ENCODE results near the gene ZNF438.
A peak's percentile ranks its signal among the peaks of the same experiment; 100 is the strongest.
"Not testable (repeated sequence)": the region's sequence is repeated elsewhere in the genome, so short reads cannot be mapped to it uniquely, and the experiment has no call there.

ZNF438 gene

DNA sequence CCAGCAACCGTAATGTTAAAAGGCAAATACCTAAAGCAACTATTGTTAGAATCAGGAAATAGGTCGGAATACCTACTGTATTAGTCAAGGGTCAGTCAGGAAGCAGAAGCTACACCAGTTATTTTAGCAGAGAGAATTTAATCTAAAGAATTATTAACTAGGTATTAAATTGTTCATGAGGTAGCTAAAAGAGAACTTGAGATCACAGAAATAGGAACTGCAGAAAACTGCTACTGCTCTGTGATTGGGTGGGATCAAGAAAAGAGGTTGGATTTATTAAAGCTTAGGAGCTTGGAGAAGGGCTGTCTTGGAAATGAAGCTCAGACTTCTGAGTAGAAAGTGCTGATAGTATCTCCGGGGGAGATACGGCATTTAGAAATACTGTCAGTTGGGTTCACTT, 20.0 kb upstream of the ZNF438 start:
- DNase-seq (ENCODE audit: low spot score), result no peak

DNA sequence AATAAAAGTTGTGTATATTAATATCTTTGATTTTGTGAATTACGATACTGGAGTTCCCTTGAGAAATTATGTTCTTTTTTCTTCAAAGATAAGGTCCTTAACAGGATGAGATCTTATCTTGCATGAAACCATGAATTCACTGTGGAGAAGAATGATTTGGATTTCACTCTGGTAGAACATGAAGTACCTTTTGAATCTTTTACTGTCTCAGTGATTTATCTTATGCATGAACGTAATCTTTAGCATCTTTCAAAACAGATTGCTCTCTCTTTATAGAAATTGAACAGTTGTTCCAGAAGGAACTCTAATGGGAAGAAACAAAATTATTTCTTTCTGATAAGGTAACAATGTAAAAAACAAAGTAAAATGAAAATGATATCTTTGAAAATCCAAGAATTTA, 11.0 kb upstream of the ZNF438 start:
- DNase-seq (ENCODE audit: low spot score), result no peak

DNA sequence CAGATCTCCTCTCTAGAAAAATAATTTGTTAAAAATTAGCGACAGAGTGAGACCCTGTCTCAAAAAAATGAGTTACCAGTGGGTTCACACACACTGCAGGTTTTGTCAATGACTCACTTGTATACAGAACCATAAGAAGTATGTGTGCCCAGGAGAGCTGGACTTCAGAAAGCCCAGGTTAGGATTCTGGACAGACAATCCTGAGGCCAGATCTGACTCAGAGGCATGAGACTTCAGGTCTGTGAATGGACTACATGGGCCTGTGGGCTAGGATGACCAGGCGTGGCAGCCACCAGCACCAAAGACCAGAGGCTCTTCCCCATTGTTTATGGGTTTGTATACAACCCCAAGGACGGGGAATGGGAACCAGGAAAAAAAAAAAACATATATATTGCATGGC, 9.3 kb upstream of the ZNF438 start:
- DNase-seq (ENCODE audit: low spot score), result no peak

DNA sequence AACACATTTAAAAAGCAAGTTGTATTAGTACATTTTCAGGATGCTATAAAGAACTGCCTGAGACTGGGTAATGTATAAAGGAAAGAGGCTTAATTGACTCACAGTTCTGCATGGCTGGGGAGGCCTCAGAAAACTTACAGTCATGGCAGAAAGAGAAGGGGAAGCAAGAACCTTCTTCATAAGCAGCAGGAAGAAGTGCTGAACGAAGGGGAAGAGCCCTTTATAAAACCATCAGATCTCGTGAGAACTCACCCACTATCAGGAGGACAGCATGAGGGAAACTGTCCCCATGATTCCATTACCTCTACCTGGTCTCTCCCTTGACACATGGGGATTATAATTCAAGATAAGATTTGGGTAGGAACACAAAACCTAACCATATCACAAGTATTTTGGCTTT, 7.3 kb upstream of the ZNF438 start:
- not testable (repeated sequence) for DNase-seq (ENCODE audit: low spot score)

GRCh38 chr10:31037749-31038148, 6.1 kb upstream of the ZNF438 start:
- DNase-seq (ENCODE audit: low spot score), result no peak

- DNase-seq (ENCODE audit: low spot score), result no peak
Observed at GRCh38 chr10:31036209-31036608, 4.5 kb upstream of the ZNF438 start.

DNA sequence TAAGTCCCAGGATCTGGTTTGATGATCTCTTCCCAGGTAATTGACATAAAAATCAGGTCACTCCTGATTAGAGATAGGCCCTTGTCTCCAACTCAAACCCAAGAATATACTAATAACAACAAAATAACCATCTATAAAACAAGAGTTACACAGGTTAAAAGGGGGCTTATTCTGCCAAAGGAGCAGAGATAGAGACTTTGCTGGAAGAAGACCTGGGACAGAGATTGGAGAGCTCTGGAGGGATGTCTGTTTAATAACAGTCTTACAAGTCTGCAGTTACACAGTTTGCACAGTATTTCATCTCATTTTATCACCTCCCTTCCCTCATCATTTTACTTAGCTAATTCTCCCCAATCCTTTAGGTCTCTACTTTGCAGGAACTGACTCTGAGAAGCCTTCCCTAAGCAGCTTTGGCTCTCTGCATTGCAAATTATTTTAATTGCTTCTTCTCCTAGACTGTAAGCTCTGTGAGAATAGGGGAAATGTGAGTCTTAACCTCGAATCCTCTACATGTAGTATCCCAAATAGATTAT, 3.7 kb upstream of the ZNF438 start:
- no peak for DNase-seq (ENCODE audit: low spot score)

DNA sequence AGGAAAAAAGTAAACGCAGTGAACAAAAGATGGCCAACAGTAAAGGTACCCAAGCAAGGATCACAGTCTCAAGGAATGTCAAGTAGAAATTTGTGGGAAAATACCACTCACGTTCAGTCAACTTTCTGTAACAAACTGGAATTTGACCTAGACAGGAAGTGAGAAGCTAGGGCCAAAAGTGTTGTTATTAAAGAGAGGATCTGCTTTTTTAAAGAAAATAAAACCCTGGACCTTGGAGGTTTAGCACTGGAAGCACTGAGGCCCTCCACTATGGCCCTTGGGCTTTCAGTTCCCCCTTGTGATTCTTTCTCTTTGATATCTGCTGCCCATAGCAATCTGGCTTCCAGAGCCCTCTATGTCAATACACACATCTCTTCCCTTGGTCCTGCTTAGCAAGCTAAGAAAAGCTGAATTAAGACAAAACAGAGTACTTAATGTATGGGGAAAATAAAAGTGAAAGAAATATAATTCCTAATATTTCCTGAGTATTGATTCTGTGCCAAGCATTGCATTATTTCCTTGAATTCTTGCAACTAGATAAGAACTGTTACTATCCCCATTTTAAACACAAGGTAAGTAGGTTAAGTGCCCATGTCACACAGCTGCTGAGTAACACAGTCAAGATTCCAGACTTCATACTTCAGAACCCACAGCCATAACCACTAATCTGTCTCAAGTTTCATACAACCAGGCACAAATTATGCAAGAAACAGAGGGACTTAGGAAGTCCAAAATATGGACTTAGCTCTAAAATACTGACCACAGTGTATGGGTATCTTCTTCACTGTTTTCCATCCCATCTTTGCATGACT, 2.6 kb upstream of the ZNF438 start:
- DNase-seq (ENCODE audit: low spot score), result no peak

DNA sequence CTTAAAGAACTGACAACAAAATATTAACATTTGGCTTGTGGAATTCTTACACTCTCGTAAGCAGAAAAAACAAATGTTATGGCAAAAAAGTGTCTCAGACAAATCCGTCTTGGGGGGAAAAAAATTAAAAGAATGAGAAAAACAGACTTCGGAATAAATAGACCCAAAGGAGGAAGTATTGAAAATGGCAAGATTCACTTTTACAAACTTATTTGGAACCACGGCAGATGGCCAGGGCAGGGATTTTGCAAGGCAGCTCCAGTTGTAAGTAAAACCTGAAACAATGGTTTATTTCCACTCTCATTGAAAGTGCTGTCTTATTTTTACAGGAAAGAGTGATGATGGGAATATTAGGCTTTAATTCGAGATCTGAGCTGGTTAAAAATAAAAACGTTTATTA, 1.5 kb upstream of the ZNF438 start:
- no peak for DNase-seq (ENCODE audit: low spot score)

DNA sequence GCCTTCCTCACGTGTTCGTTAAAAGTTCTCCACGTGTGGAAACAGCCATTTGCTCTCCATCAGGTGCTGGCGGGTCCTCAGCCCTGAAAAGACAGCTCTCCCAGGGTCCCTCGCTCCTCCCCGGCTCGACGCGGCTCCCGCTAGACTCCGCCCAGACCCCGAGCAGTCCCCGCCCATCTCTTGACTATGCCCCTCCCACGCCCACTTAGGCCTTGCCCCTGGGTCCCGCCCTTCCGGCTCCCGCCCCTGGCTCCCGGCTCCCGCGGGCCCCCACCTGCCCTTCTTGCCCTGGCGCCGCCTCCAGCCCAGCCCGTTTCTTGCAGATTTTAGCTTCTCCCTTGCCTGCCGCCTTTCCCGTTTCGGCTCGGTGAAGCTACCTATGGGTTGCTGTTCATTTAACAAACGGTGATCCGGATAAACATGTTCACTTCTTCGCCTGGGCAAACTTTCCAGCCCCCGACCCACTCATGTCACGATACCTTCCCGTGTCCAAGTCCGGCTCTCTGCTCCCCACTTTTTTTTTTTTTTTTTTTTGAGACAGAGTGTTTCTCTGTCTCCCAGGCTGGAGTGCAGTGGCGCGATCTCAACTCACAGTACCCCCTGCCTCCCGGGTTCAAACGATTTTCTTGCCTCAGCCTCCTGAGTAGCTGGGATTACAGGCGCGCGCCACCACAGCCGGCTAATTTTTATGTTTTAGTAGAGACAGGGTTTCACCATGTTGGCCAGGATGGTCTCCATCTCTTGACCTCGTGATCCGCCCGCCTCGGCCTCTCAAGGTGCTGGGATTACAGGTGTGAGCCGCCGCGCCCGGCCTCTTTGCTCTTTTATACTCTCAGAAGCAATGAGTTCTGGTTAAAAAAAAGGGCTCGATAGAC, 830 bp upstream of the ZNF438 start:
- DNase-seq (ENCODE audit: low spot score), result peak; percentile 96

DNA sequence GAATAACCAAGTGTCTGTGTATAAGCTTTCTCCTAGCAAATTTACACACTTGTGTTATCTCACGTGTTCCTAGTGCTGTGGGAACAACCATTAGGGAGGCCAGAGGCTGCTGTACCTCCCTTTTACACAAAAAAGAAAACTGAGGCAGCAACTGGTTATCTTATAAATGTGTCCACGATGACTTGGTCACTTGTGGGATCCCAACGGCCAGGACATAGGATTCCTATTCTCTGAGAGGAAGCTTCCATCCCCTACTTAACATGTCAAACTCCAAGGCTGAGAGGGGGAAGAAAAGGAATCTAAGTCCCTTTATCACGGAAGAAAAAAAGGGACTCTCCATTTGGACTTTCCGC, 484 bp downstream of the ZNF438 start:
- DNase-seq (ENCODE audit: low spot score), result no peak

DNA sequence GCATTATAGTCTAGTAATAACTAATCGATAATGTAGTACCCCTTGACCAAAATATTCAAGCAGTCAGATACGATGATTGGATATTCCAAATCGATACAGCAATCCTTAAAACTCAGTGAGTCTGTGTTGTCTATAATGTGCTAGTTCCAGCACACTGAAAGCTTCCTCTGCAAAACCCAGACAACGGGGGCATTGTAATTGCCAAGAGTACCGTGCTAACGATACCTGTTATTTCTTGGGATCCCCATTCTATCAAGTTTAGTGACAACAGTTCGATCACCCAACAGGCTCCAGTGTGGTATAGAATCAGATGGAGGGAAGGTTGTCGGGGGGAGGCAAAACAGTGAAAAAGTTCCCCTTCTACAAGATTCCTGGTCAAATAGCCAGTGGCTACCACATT, 865 bp downstream of the ZNF438 start:
- DNase-seq (ENCODE audit: low spot score), result no peak

DNA sequence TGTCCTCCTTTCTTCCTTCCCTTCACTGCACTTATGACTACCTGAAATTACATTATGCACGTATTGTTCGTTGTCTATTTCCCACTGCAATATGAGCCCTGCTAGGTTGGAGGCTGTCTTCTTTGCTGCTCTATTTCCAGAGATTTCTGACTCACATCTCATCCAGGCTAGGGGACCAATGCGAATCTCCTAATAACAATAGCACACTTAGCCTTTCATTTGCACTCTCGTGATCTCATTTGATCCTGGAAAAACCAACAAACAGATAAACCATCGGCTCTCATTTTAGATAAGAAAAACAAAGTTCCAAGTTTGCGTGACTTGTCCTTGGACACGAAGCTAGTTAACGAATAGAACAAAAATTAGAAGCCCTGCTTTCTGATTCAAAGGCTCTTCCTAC, 1.4 kb downstream of the ZNF438 start:
- DNase-seq (ENCODE audit: low spot score), result no peak

DNA sequence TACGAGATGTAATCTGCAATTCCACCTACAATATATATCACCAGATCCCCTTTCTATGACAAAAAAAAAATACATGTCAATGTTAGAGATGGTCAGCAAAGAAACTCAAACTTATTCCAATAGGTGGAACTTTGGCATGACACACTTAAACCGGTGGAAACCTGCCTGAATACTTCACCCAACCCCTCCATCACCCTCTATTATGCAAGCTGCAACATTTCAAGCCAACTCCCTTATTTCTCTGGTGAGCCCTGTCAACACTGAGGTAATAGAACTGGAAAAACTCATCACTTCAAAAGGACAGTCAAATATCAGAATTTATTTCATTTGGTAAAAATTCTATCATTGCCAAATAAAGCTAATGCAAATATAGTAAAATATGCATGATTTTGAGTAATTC, 3.6 kb downstream of the ZNF438 start:
- DNase-seq (ENCODE audit: low spot score), result no peak

GRCh38 chr10:31026279-31026678, 5.4 kb downstream of the ZNF438 start:
- not testable (repeated sequence) for DNase-seq (ENCODE audit: low spot score)

- no peak for DNase-seq (ENCODE audit: low spot score)
Observed at GRCh38 chr10:31025142-31025541, 6.5 kb downstream of the ZNF438 start.

DNA sequence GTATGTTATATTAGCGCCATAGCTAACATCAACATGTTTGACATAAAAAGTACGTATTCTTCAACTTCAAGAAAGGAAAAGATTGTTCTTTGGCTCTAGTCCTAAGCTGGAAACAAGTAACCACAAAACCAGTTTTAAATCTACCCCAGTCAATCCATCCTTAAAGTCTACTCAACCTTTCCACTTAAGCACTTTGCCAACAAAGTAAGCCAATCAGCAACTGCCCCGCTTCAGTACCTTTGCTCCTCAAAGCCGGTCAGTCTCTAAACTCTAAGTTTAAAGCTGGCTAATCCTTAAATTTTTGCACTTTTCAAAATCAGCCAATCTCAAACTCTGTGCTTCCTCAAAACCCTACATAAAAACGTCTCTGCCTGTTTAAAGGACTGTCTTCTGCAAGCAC, 8.1 kb downstream of the ZNF438 start:
- no peak for DNase-seq (ENCODE audit: low spot score)

GRCh38 chr10:31020209-31020608, 11.5 kb downstream of the ZNF438 start:
- DNase-seq (ENCODE audit: low spot score), result peak; percentile 24

GRCh38 chr10:31018962-31019361, 12.7 kb downstream of the ZNF438 start:
- peak; percentile 20 for DNase-seq (ENCODE audit: low spot score)

GRCh38 chr10:31018356-31018750, 13.3 kb downstream of the ZNF438 start:
- no peak for DNase-seq (ENCODE audit: low spot score)

DNA sequence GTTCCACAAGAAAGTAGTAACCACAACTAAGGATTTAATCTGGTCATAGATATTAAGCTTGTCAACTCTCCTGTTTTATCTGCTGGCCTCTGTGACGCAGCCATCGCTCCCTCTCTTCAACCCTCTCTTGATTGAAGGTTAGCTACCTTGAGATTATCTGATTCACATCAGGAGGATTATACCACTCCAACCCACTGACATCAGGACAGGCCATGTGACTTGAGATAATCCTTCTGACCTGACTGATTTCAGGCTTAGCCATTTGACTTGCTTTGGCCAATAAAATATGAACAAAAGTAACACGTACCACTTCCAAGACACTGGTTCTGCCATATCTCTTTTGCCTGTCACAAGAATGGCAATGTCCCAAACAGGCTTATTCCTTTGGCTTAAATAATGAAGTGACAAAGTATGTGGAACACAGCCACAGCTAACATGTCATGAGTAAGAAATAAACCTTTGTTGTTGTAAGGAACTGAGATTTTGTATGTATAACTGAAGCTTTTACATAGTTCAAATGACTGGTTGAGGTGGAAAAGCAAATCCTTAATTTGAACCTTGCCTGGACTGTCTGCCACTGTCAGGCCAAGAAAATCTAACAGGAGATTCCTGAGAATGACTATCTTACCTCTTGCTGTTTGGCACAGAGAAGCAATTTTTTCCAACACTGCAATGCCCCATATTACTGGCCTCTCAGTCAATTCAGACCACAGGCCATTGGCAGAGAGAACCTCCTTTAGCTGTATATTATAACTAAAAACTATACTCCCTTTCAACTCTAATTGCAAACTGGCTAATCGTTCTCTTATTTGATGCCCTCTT, 13.9 kb downstream of the ZNF438 start:
- DNase-seq (ENCODE audit: low spot score), result no peak

DNA sequence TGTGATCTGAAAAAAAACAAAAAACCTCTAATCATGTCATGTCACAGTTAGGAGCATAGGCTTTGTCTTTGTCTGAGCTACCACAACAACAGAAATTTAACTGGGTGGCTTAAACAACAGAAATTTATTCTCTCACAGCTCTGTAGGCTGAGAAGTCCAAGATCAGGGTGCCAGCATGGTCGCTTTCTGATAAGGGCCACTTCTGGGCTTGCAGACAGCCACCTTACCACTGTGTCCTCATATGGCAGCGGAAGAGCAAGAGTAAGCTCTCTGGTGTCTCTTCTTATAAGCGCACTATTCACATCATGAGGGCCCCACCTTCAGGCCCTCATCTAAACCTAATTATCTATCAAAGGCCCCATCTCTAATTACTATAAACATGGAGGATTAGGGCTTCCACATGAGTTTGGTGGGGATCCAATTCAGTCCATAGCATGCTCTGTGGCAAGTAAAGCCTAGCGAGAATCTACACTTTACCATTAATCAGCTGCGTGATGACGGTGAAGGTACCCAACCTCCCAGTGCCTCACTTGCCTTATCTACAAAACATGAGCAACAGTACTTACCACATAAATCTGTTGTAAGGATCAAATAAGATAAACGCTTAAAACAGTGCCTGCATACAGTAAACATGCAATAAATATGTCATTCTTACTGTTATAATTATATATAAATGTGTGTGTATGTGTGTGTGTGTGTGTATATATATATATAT, 17.3 kb downstream of the ZNF438 start:
- no peak for DNase-seq (ENCODE audit: low spot score)

All from putamen (tissue), 1 donor.